Fibroblast of the aortic adventitia (primary cell): Measurements from ENCODE around the gene ADIPOR2. TPM values are rescaled to one million over a fixed set of nuclear protein-coding genes. Genes with fewer than 3 reads are reported as not detected.

Source experiments
- DNase-seq: peaks from one replicate; pipeline ENCODE4 v3.0.0-alpha.2; 2010; ENCODE audit warnings: low read depth
- H3K4me3 ChIP-seq: 2 replicates; pipeline ENCODE4 v1.5.1; 2011; ENCODE audit warnings: low read depth, mild to moderate bottlenecking, control low read depth, low read length, moderate library complexity
- total RNA-seq: library from RNA; depleted of rRNA; stranded (reverse); fragments of >200 nt; gene quantifications from 2 replicates; pipeline ENCODE4 v1.2.3, GENCODE V29; 2012; ENCODE audit warnings: low replicate concordance
- TF ChIP-seq, protein P1 (sequence below): IDR thresholded peaks from 2 replicates; pipeline ENCODE4 v1.5.1; 2011; ENCODE audit warnings: mild to moderate bottlenecking, low read length, control low read depth, inconsistent platforms; ENCODE audit not compliant: insufficient read depth

The ADIPOR2 gene
- total RNA-seq, 1 donor: 26.0 TPM

DNA sequence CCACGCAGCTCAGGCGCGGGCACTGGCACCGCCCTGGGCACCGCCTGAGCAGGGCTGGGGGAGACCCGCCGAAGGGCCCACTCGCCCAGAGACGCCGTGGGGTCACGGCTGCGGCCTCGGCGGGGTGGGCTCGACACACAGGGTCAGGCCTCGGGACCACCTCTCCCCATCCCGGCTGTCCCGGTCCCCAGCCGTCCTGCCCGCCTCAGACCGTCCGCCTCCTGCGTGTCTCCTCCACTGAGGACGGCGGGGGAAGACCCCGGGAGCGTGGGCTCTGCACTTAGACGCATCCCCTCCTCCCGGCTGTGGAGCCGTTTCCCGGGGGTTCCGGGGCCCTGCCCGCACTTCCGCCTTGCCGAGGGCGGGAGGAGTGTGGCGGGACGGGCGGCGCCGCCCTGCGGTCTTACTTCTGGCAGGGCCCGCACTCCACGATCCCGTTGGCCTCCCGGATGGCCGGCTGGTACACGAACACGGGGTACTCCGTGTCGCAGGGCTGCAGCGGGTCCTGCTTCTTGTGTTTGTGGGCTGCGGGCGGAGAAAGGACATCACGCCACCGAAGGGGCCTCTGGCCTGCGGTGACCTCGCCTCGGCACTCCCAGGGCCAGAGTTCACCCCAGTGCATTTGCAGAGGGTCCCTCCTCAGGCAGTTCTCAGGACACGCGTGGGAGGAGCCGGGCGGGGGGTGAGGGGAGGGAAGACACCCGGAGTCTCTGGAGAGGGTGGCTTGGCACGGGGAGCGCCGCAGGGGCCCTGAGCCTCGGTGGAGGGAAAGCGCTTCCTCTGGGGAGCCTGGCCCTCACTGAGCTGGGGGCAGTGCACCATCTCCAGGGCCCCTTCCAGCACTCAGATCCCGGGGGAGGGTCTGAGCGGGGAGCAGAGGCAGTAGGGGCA is 106.4 kb downstream of the ADIPOR2 start:
- no peak for DNase-seq
- peak overlapping the region; percentile 56 for H3K4me3 ChIP-seq
- TF ChIP-seq, protein P1, sequence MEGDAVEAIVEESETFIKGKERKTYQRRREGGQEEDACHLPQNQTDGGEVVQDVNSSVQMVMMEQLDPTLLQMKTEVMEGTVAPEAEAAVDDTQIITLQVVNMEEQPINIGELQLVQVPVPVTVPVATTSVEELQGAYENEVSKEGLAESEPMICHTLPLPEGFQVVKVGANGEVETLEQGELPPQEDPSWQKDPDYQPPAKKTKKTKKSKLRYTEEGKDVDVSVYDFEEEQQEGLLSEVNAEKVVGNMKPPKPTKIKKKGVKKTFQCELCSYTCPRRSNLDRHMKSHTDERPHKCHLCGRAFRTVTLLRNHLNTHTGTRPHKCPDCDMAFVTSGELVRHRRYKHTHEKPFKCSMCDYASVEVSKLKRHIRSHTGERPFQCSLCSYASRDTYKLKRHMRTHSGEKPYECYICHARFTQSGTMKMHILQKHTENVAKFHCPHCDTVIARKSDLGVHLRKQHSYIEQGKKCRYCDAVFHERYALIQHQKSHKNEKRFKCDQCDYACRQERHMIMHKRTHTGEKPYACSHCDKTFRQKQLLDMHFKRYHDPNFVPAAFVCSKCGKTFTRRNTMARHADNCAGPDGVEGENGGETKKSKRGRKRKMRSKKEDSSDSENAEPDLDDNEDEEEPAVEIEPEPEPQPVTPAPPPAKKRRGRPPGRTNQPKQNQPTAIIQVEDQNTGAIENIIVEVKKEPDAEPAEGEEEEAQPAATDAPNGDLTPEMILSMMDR: no peak

DNA sequence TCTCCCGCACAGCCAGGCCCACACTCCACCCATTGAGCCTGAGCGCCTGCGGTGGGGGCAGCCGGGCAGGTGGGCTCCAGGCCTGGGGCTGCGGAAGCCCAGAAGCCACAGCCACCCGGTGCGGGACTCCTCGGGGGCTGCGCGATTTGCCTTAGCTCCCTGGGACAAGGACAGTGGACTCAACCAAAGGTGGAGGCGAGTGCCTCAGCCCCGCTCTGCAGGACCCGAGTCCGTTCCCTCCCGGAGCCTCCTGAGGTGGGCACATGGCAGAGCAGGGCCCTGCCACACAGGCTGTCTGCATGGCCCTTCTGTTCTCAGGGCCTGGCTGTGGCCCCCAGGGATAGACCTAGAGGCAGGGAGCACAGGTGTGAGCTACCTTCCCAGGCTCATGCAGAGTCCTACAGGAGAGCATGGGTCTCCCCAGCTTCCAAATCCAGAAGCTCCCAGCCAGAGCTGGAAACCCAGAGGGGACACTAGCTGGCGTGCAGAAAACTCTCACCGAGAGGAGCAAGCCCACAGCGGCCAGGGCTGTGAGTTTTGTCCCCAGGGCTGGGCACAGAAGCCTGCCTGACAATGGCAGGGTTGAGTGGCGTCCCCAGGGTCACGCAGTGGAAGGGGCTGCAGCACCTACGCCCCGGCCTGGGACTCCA is 107.2 kb downstream of the ADIPOR2 start:
- no peak overlapping the region for H3K4me3 ChIP-seq
- TF ChIP-seq, protein P1: no peak

DNA sequence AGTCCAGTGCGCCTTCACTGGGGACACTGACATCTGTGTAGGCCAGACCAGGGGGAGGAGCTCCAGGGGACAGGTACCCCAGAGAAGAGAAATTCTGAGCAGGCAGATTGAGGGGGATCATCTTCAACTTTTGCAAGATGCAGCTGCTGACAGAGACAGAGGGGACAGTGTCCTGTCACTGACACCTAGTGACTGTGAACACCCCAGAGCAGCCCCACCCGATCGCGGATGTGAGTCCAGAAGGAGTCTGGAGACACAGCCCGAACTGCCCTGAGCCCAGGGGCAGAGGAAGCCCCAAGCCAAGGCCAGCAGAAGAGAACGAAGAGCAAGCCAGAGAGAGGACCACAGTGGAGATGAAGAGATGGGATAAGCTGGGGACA is 107.8 kb downstream of the ADIPOR2 start:
- no peak for DNase-seq
- TF ChIP-seq, protein P1: no peak
- H3K4me3 ChIP-seq: no peak overlapping the region

More for the DNA sequence above, 107.2 kb downstream of the ADIPOR2 start:
- DNase-seq: no peak

DNA sequence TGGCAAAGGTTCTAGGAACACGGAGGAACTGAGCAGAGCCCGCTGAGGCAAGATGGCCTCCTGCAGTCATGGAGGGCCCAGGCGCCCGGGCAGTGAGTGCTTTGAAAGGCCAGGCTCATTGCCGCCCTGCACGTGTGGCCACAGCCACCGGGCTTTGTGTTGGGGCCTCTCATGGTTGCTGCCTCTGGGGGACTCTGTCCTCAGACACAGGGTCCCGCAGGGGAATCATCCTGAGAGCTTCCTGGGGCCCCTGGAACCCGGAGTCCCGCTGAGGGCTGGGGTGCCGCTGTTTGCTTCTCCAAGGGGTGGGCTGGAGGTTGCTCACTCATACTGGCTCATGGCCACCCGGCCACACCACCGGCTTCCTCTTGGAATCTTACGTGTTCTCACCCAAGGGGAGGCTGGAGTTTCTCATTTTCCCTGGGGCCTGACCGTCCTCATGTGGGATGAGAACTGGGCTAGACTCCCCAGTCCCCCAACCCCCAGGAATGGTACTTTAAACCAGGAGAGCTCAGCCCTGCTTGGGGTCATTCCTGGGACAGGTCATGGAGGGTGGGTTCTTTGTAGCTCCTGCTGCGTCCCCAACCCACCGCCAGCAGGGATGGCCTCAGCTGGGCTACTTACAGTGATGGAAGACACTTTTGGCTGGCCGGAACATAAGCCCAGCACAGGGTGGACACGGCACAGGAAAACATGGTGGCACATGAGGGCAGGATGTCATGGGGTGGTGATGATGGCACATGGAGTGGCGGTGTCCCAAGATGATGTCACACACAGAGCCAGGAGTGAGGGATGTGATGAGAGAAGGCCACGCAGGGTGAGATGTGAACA is 108.4 kb downstream of the ADIPOR2 start:
- H3K4me3 ChIP-seq: no peak overlapping the region
- no peak for DNase-seq
- TF ChIP-seq, protein P1: no peak

DNA sequence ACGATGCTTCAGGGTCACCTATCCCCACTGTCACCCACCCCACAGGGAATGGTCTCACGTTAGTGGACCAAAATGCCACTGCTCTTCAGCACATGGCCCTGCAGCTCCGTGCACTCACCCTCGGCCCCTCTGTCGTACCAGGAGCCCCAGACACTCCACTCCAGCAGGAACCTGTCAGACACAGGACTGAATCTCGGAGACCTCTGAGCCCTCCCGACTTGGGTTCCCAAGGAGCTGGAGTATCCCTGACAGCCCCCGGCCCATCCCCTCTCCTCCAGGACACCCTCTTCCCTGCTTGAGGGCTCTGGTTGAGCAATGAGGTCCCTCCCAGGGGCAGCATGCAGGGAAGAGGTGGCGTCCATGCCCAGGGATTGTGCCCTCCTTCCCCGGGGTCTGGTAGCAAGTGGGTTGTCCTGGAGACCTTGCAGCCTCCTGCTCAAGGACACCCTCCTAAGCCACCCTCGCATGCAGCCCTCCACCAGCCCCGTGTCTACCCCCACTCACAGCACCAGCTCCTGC is 109.1 kb downstream of the ADIPOR2 start:
- DNase-seq: no peak
- H3K4me3 ChIP-seq: no peak overlapping the region
- TF ChIP-seq, protein P1: no peak
